BE2C (cell line): Measurements from ENCODE around the gene PRRC2B.

Experiments used
- DNase-seq: peaks from one replicate; pipeline ENCODE4 v3.0.0-alpha.2; 2020
- H3K27me3 ChIP-seq: fragments of 250-450 bp; sonication (Bioruptor Pico); 2 replicates; pipeline ENCODE4 v1.5.1; 2020; ENCODE audit warnings: mild to moderate bottlenecking
- H3K36me3 ChIP-seq: fragments of 250-450 bp; sonication (Bioruptor Pico); 2 replicates; pipeline ENCODE4 v1.5.1; 2020; ENCODE audit warnings: mild to moderate bottlenecking
- H3K4me1 ChIP-seq: fragments of 250-450 bp; sonication (Bioruptor Pico); 2 replicates; pipeline ENCODE4 v1.5.1; 2020
- H3K4me3 ChIP-seq: 2 replicates; pipeline ENCODE4 v1.5.1; 2011; ENCODE audit warnings: low read depth, low read length
- H3K9me3 ChIP-seq: fragments of 250-450 bp; sonication (Bioruptor Pico); 2 replicates; pipeline ENCODE4 v1.5.1; 2020
- CTCF ChIP-seq: IDR thresholded peaks from 2 replicates; pipeline ENCODE4 v1.5.1; 2012; ENCODE audit warnings: mild to moderate bottlenecking, low read depth, low read length

Gene PRRC2B

GRCh38 chr9:131416509-131416908 lies 22.6 kb downstream of the PRRC2B start:
- Histone ChIP-seq H3K9me3 (peaks cover 3% of the 10 kb centered on the region; the same call in 1 of the 2 replicates), H3K27me3 (no peaks in the 10 kb centered on the region), H3K4me3 (no peak overlapping the region), H3K4me1 (peaks cover 36% of the 10 kb centered on the region), H3K36me3 (peaks cover 13% of the 10 kb centered on the region)
- DNase-seq = no peak
- TF ChIP-seq CTCF = no peak

- peaks cover 13% of the 10 kb centered on the region for H3K36me3 ChIP-seq
- H3K4me3 ChIP-seq = no peak overlapping the region
- no peaks in the 10 kb centered on the region for H3K27me3 ChIP-seq
- no peak for TF ChIP-seq CTCF
- DNase-seq = no peak
- peaks cover 46% of the 10 kb centered on the region for H3K4me1 ChIP-seq
- H3K9me3 ChIP-seq = peaks cover 3% of the 10 kb centered on the region; the same call in 1 of the 2 replicates
Measured at GRCh38 chr9:131417264-131418142, 23.6 kb downstream of the PRRC2B start.

GRCh38 chr9:131418143-131419025 lies 24.5 kb downstream of the PRRC2B start:
- DNase-seq = no peak
- Histone ChIP-seq H3K4me3 (no peak overlapping the region), H3K9me3 (peaks cover 3% of the 10 kb centered on the region; the same call in 1 of the 2 replicates), H3K27me3 (no peaks in the 10 kb centered on the region), H3K4me1 (peaks cover 55% of the 10 kb centered on the region), H3K36me3 (peaks cover 9% of the 10 kb centered on the region)
- TF ChIP-seq CTCF = no peak

- Histone ChIP-seq H3K4me3 (no peak overlapping the region), H3K9me3 (no peaks in the 10 kb centered on the region), H3K4me1 (peaks cover 57% of the 10 kb centered on the region), H3K36me3 (peaks cover 4% of the 10 kb centered on the region; the same call in 1 of the 2 replicates), H3K27me3 (no peaks in the 10 kb centered on the region)
- DNase-seq = no peak
- no peak for TF ChIP-seq CTCF
Measured at GRCh38 chr9:131419026-131419614, 25.2 kb downstream of the PRRC2B start.

- no peak overlapping the region for H3K4me3 ChIP-seq
- no peaks in the 10 kb centered on the region for H3K27me3 ChIP-seq
- no peak for DNase-seq
- H3K36me3 ChIP-seq = peaks cover 10% of the 10 kb centered on the region; the same call in 1 of the 2 replicates
- peaks cover 57% of the 10 kb centered on the region for H3K4me1 ChIP-seq
- no peaks in the 10 kb centered on the region for H3K9me3 ChIP-seq
- no peak for TF ChIP-seq CTCF
Measured at GRCh38 chr9:131419716-131420115, 25.8 kb downstream of the PRRC2B start.
